Progenitor cell of endocrine pancreas (in vitro differentiated cells): ENCODE data around the gene MADD. TPM values are rescaled to one million over a fixed set of nuclear protein-coding genes. Genes with fewer than 3 reads are reported as not detected.

Source experiments
- DNase-seq: peaks from one replicate; pipeline ENCODE4 v3.0.0; 2021; ENCODE audit warnings: low spot score; ENCODE audit not compliant: unreplicated experiment
- H3K27ac Mint-ChIP-seq: 2 replicates; pipeline ENCODE4 v1.8.0; 2021; ENCODE audit warnings: mild to moderate bottlenecking, moderate library complexity, mixed read lengths
- H3K27me3 Mint-ChIP-seq: 2 replicates; pipeline ENCODE4 v1.8.0; 2021; ENCODE audit warnings: mixed read lengths
- H3K36me3 Mint-ChIP-seq: 2 replicates; pipeline ENCODE4 v1.8.0; 2022; ENCODE audit warnings: mixed read lengths; ENCODE audit not compliant: insufficient read depth
- H3K4me1 Mint-ChIP-seq: 2 replicates; pipeline ENCODE4 v1.8.0; 2021; ENCODE audit warnings: low read depth, mixed read lengths
- H3K4me3 Mint-ChIP-seq: 2 replicates; pipeline ENCODE4 v1.8.0; 2021; ENCODE audit warnings: low read depth, mild to moderate bottlenecking, moderate library complexity, mixed read lengths
- H3K9me3 Mint-ChIP-seq: 2 replicates; pipeline ENCODE4 v1.8.0; 2021; ENCODE audit warnings: low read depth, mixed read lengths
- CTCF ChIP-seq: fragments of 200-600 bp; sonication (generic); IDR thresholded peaks from one replicate; pipeline ENCODE4 v1.5.0; 2021; ENCODE audit warnings: antibody characterized with exemption, mild to moderate bottlenecking; ENCODE audit not compliant: unreplicated experiment
- total RNA-seq: library from RNA; stranded (reverse); gene quantifications from 2 replicates; pipeline ENCODE4 v1.2.1, GENCODE V29; 2021

MADD gene
- total RNA-seq, 1 donor from 2014 or later = 66.5 TPM

GRCh38 chr11:47335733-47336132, 65.8 kb downstream of the MADD start:
- no peak overlapping the region for H3K4me3 Mint-ChIP-seq
- no peaks in the 10 kb centered on the region for H3K27me3 Mint-ChIP-seq
- peaks cover 2% of the 10 kb centered on the region for H3K4me1 Mint-ChIP-seq
- H3K36me3 Mint-ChIP-seq = no peaks in the 10 kb centered on the region
- no peak overlapping the region for H3K27ac Mint-ChIP-seq
- no peaks in the 10 kb centered on the region for H3K9me3 Mint-ChIP-seq
- no peak for DNase-seq
- TF ChIP-seq CTCF = no peak

GRCh38 chr11:47336595-47336994, 66.7 kb downstream of the MADD start:
- DNase-seq = no peak
- H3K4me1 Mint-ChIP-seq = peaks cover 2% of the 10 kb centered on the region
- H3K4me3 Mint-ChIP-seq = no peak overlapping the region
- H3K9me3 Mint-ChIP-seq = no peaks in the 10 kb centered on the region
- H3K27ac Mint-ChIP-seq = no peak overlapping the region
- no peak for TF ChIP-seq CTCF
- no peaks in the 10 kb centered on the region for H3K36me3 Mint-ChIP-seq
- peaks cover 1% of the 10 kb centered on the region for H3K27me3 Mint-ChIP-seq

- no peaks in the 10 kb centered on the region for H3K9me3 Mint-ChIP-seq
- H3K4me1 Mint-ChIP-seq = no peaks in the 10 kb centered on the region
- TF ChIP-seq CTCF = no peak
- H3K27me3 Mint-ChIP-seq = peaks cover 4% of the 10 kb centered on the region
- H3K27ac Mint-ChIP-seq = no peak overlapping the region
- no peak for DNase-seq
- H3K36me3 Mint-ChIP-seq = no peaks in the 10 kb centered on the region
- no peak overlapping the region for H3K4me3 Mint-ChIP-seq
Measured at GRCh38 chr11:47337229-47337924, 67.4 kb downstream of the MADD start.

- DNase-seq = no peak
- Mint-ChIP-seq H3K9me3 (no peaks in the 10 kb centered on the region), H3K4me1 (no peaks in the 10 kb centered on the region), H3K4me3 (no peak overlapping the region), H3K27me3 (peaks cover 4% of the 10 kb centered on the region), H3K36me3 (no peaks in the 10 kb centered on the region), H3K27ac (no peak overlapping the region)
- no peak for TF ChIP-seq CTCF
Measured at GRCh38 chr11:47338396-47339241, 68.7 kb downstream of the MADD start.

GRCh38 chr11:47340010-47340409, 70.1 kb downstream of the MADD start:
- DNase-seq = no peak
- Mint-ChIP-seq H3K27me3 (peaks cover 4% of the 10 kb centered on the region), H3K9me3 (no peaks in the 10 kb centered on the region), H3K36me3 (no peaks in the 10 kb centered on the region), H3K4me1 (no peaks in the 10 kb centered on the region), H3K4me3 (no peak overlapping the region), H3K27ac (no peak overlapping the region)
- TF ChIP-seq CTCF = no peak
